GM19025 (cell line): ENCODE results near the gene RABGEF1.
"Not testable (repeated sequence)": the region's sequence is repeated elsewhere in the genome, so short reads cannot be mapped to it uniquely, and the experiment has no call there.

Experiments
- ATAC-seq: cut with Tn5 transposase; IDR thresholded peaks from one replicate; pipeline ENCODE4 v1.9.1; 2021; ENCODE audit warnings: mild to moderate bottlenecking, low read depth, moderate library complexity; ENCODE audit not compliant: unreplicated experiment

RABGEF1 gene

GRCh38 chr7:66845379-66846095, 105.0 kb downstream of the RABGEF1 start:
- no peak for ATAC-seq

- ATAC-seq: not testable (repeated sequence)
Observed at GRCh38 chr7:66846096-66846445, 105.5 kb downstream of the RABGEF1 start.

DNA sequence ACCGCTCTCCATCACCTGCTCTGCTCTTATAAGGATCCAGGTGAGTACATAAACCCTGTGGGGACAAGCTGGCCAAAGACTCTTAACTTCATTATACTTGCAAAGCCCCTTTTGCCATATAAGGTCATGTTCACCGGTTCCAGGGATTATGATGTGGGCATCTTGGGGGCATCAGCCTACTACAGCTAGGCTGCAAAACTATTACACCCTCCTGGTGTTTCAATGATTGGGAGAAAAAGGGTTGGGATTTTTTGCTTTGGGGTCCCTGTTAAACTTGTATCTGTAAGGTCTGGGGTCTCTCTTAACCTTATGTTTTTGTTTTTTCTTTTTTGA, 107.0 kb downstream of the RABGEF1 start:
- ATAC-seq: not testable (repeated sequence)

- no peak for ATAC-seq
Observed at GRCh38 chr7:66847879-66848790, 107.6 kb downstream of the RABGEF1 start.

- ATAC-seq: no peak
Observed at GRCh38 chr7:66859339-66859738, 118.8 kb downstream of the RABGEF1 start.

- no peak for ATAC-seq
Observed at GRCh38 chr7:66859794-66860645, 119.5 kb downstream of the RABGEF1 start.

DNA sequence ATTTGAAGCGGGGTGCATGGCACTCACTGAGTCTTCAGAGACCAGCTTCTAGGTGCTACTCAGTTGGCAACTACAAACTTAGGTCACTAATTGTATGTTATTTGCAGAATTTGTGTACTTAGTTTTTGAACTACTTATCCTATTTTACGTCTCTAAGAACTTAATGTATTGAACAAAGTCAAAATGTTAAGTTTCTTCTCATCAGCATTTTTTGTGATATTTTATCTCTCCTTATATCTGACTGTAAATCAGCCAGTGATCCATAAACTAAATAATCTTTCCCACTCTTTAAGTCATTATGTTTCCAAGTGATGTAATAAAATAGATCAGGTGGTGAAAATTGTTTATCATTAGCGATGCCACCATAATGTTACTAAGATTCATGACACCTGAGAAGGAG, 120.2 kb downstream of the RABGEF1 start:
- ATAC-seq: no peak
